Stomach (tissue), 9 donors: Measurements from ENCODE around the gene ZNF474. TPM values are rescaled to one million over a fixed set of nuclear protein-coding genes. Genes with fewer than 3 reads are reported as not detected.

ENCODE experiments used
- DNase-seq, 2 donors: peaks; one replicate each; pipeline versions ENCODE4 v3.0.0 to v3.0.0-alpha.2; 2013 to 2019
- H3K27ac ChIP-seq, 5 donors: fragments of 200-600 bp in 4 of 5; sonication (generic) in 4 of 5; one replicate each; pipeline ENCODE4 v1.5.1; 2013 to 2019; ENCODE audit warnings: mild to moderate bottlenecking in 1 of 5, moderate library complexity in 1 of 5
- H3K27me3 ChIP-seq, 3 donors: fragments of 200-600 bp; sonication (generic); one replicate each; pipeline ENCODE4 v1.5.1; 2017 to 2019; ENCODE audit warnings: mixed run types in 1 of 3
- H3K36me3 ChIP-seq, 4 donors: fragments of 200-600 bp; sonication (generic); 1 replicate in 3 of 4; 2 replicates in 1 of 4; pipeline ENCODE4 v1.5.1; 2016 to 2019
- H3K4me1 ChIP-seq, 4 donors: fragments of 200-600 bp; sonication (generic); one replicate each; pipeline ENCODE4 v1.5.1; 2016 to 2019
- H3K4me3 ChIP-seq, 4 donors: fragments of 200-600 bp; sonication (generic) in 3 of 4; one replicate each; pipeline ENCODE4 v1.5.1; 2016 to 2019; ENCODE audit warnings: mild to moderate bottlenecking in 1 of 4
- H3K9me3 ChIP-seq, 4 donors: fragments of 200-600 bp; sonication (generic); one replicate each; pipeline ENCODE4 v1.5.1; 2016 to 2019
- EP300 ChIP-seq: sonication (generic); formaldehyde crosslinking; IDR thresholded peaks from one replicate; pipeline ENCODE4 v1.6.1; 2017; ENCODE audit warnings: antibody characterized with exemption
- POLR2A ChIP-seq, 4 donors: fragments of 450-650 bp; IDR thresholded peaks; one replicate each; pipeline ENCODE4 v1.6.1; 2016; ENCODE audit warnings: antibody characterized with exemption in 4 of 4, control low read depth in 2 of 4, mild to moderate bottlenecking in 1 of 4, moderate library complexity in 1 of 4
- POLR2AphosphoS5 ChIP-seq, 3 donors: sonication (generic); formaldehyde crosslinking; IDR thresholded peaks; one replicate each; pipeline ENCODE4 v1.6.1; 2016; ENCODE audit warnings: antibody characterized with exemption in 3 of 3
- WGBS, 5 donors: extraction: QIAGEN DNeasy Blood & Tissue Kit in 3 of 5; methylation state at CpG; one replicate each; pipeline versions ENCODE4 v1.1.5 to v1.1.7; 2013 to 2018; 5-methylcytosine and 5-hydroxymethylcytosine counted together
- intact Hi-C: fragments of 100-400 bp; cut with DNase I; formaldehyde crosslinking; loops from one replicate; pipeline ENCODE4 v1.15.1; 2023; ENCODE audit warnings: low total_unique reads
- polyA plus RNA-seq, 3 donors: library from polyadenylated mRNA; stranded (reverse); fragments of 200-250 nt; gene quantifications; one replicate each; pipeline ENCODE4 v1.2.3, GENCODE V29; 2013
- total RNA-seq, 5 donors: library from RNA; depleted of rRNA; stranded (reverse); fragments of >200 nt; gene quantifications; one replicate each; pipeline versions ENCODE4 v1.1.0 to v1.2.3, GENCODE V29; 2014 to 2016
- TF ChIP-seq, protein P1 (sequence below), 7 experiments: fragments of 450-650 bp in 4 of 7; fragments of 200-600 bp in 3 of 7; sonication (generic) in 3 of 7; IDR thresholded peaks; one replicate each; pipeline ENCODE4 v1.5.1; 2016 to 2019; ENCODE audit warnings: antibody characterized with exemption in 7 of 7, control low read depth in 2 of 7, mild to moderate bottlenecking in 1 of 7
- donor health status: healthy with polysubstance abuse.
- donor health status: Bipolar disorder and iron deficiency.
- donor health status: healthy.

Gene ZNF474
- total and polyA plus RNA-seq, 8 donors, result 0.08 to 0.37 TPM; not detected in 6

DNA sequence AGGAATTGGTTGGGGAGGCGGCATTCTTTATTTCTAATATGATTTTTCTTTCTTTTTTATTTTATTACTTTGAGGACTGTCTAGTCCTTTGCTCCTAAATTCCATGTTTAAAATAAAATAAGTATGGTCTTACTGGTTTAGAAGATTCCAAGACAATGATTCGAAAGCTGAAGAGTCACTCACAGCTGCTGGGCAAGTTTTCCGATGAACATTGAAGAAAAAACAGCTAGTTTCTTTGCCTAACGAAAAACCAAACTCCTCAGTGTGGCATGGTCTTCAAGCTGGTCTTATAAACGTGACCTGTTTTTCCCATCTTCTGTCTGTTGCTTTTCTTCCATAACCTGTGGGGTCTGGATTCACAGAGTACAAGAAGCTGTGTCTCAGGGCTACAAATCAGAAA lies 25.1 kb downstream of the ZNF474 start:
- WGBS, 5 donors, result 74 to 91% (median 87%) methylated on average over 5 of the region's 5 CpGs
- peak overlapping the region in 2 of 5 donors; percentile 2 to 29 for H3K27ac ChIP-seq

DNA sequence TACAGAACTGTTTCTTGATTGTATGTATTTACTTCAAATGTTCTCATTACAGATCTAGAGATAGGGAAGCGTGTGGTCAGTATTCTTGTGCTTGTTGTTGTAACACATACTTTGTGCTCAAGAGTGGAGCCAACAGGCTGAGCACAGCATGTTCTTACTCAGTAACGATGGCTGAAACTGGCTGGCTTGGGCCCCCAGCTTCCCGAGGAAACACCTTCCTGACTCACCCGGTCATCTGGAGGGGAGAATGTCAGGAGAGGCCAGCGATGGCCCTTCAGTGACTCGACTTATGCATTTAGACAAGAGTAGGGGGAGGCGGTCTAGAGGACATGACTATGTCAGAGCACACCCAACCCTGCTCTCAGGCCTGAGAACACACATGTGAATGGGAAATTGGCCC lies 25.6 kb downstream of the ZNF474 start:
- WGBS, 5 donors, result 83 to 86% (median 84%) methylated on average over 7 of the region's 7 CpGs

More for the DNA sequence above, 25.1 kb downstream of the ZNF474 start:
- H3K9me3 ChIP-seq, result no peaks in the 10 kb centered on the region
- no peak for DNase-seq
- TF ChIP-seq, protein P1, sequence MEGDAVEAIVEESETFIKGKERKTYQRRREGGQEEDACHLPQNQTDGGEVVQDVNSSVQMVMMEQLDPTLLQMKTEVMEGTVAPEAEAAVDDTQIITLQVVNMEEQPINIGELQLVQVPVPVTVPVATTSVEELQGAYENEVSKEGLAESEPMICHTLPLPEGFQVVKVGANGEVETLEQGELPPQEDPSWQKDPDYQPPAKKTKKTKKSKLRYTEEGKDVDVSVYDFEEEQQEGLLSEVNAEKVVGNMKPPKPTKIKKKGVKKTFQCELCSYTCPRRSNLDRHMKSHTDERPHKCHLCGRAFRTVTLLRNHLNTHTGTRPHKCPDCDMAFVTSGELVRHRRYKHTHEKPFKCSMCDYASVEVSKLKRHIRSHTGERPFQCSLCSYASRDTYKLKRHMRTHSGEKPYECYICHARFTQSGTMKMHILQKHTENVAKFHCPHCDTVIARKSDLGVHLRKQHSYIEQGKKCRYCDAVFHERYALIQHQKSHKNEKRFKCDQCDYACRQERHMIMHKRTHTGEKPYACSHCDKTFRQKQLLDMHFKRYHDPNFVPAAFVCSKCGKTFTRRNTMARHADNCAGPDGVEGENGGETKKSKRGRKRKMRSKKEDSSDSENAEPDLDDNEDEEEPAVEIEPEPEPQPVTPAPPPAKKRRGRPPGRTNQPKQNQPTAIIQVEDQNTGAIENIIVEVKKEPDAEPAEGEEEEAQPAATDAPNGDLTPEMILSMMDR (IDR thresholded peaks at IDR 0.05), result no peak
- TF ChIP-seq EP300 (no peak), POLR2A (IDR thresholded peaks at IDR 0.05) (no peak), POLR2AphosphoS5 (IDR thresholded peaks at IDR 0.05) (no peak)
- no peak overlapping the region for H3K4me3 ChIP-seq
- no peaks in the 10 kb centered on the region for H3K27me3 ChIP-seq
- H3K4me1 ChIP-seq, result peaks cover 0 to 30% (median 5%) of the 10 kb centered on the region in 4 donors
- H3K36me3 ChIP-seq, result no peaks in the 10 kb centered on the region
- intact Hi-C loops, result no loop called here

GRCh38 chr5:122155546-122155945 lies 26.2 kb downstream of the ZNF474 start:
- DNase-seq, result no peak
- no peaks in the 10 kb centered on the region for H3K27me3 ChIP-seq
- no peak for TF ChIP-seq POLR2AphosphoS5 (IDR thresholded peaks at IDR 0.05)
- no peak for TF ChIP-seq EP300
- TF ChIP-seq, protein P1 (IDR thresholded peaks at IDR 0.05), result no peak
- no peak for TF ChIP-seq POLR2A (IDR thresholded peaks at IDR 0.05)
- H3K4me1 ChIP-seq, result peaks cover 0 to 24% (median 5%) of the 10 kb centered on the region in 4 donors
- 80 to 95% (median 85%) methylated on average over 3 of the region's 3 CpGs for WGBS, 5 donors
- no peak overlapping the region for H3K27ac ChIP-seq
- no peaks in the 10 kb centered on the region for H3K36me3 ChIP-seq
- intact Hi-C loops, result no loop called here
- no peak overlapping the region for H3K4me3 ChIP-seq
- no peaks in the 10 kb centered on the region for H3K9me3 ChIP-seq

More for the DNA sequence above, 25.6 kb downstream of the ZNF474 start:
- Histone ChIP-seq H3K4me3 (no peak overlapping the region), H3K36me3 (no peaks in the 10 kb centered on the region), H3K4me1 (peaks cover 0 to 26% (median 5%) of the 10 kb centered on the region in 4 donors), H3K27ac (peak overlapping the region in 2 of 5 donors; percentile 2 to 29), H3K9me3 (no peaks in the 10 kb centered on the region), H3K27me3 (no peaks in the 10 kb centered on the region)
- TF ChIP-seq, protein P1 (IDR thresholded peaks at IDR 0.05), result no peak
- TF ChIP-seq POLR2A (IDR thresholded peaks at IDR 0.05) (no peak), EP300 (no peak), POLR2AphosphoS5 (IDR thresholded peaks at IDR 0.05) (peak in 1 of 3 donors; percentile 47)
- no peak for DNase-seq
- intact Hi-C loops, result no loop called here

GRCh38 chr5:122156724-122157325 lies 27.5 kb downstream of the ZNF474 start:
- H3K4me3 ChIP-seq, result no peak overlapping the region
- TF ChIP-seq, protein P1 (IDR thresholded peaks at IDR 0.05), result no peak
- no peak for TF ChIP-seq POLR2AphosphoS5 (IDR thresholded peaks at IDR 0.05)
- no peak for TF ChIP-seq EP300
- no peak for TF ChIP-seq POLR2A (IDR thresholded peaks at IDR 0.05)
- no peaks in the 10 kb centered on the region for H3K36me3 ChIP-seq
- no peaks in the 10 kb centered on the region for H3K9me3 ChIP-seq
- DNase-seq, result peak in 1 of 2 donors; percentile 62
- H3K27me3 ChIP-seq, result no peaks in the 10 kb centered on the region
- WGBS, 5 donors, result 49 to 69% (median 60%) methylated on average over 1 of the region's 1 CpG
- intact Hi-C loops, result no loop called here
- no peak overlapping the region for H3K27ac ChIP-seq
- H3K4me1 ChIP-seq, result peaks cover 0 to 19% (median 5%) of the 10 kb centered on the region in 4 donors
